Breast epithelium (tissue), 4 donors: ENCODE measurements around the gene WBP1. TPM values are rescaled to one million over a fixed set of nuclear protein-coding genes. Genes with fewer than 3 reads are reported as not detected.
"Not testable (repeated sequence)": the region's sequence is repeated elsewhere in the genome, so short reads cannot be mapped to it uniquely, and the experiment has no call there.

Experiments used
- DNase-seq, 2 donors: peaks; one replicate each; pipeline ENCODE4 v3.0.0-alpha.2; 2019; ENCODE audit warnings: low spot score in 2 of 2
- H3K27ac ChIP-seq, 2 donors: fragments of 200-600 bp; sonication (generic) in 1 of 2; one replicate each; pipeline ENCODE4 v1.5.1; 2016 to 2019; ENCODE audit warnings: mild to moderate bottlenecking in 1 of 2
- H3K27me3 ChIP-seq, 2 donors: fragments of 200-600 bp; sonication (generic) in 1 of 2; one replicate each; pipeline versions ENCODE4 v1.5.1 to v1.6.0; 2017 to 2019; ENCODE audit warnings: control low read depth in 1 of 2, mild to moderate bottlenecking in 1 of 2
- H3K36me3 ChIP-seq: fragments of 200-600 bp; one replicate; pipeline ENCODE4 v1.5.1; 2019
- H3K4me1 ChIP-seq, 2 donors: fragments of 200-600 bp; sonication (generic); one replicate each; pipeline ENCODE4 v1.5.1; 2016 to 2019; ENCODE audit warnings: control low read depth in 1 of 2
- H3K4me3 ChIP-seq, 3 donors: fragments of 200-600 bp; sonication (generic); 1 replicate in 2 of 3; 2 replicates in 1 of 3; pipeline ENCODE4 v1.5.1; 2016 to 2019; ENCODE audit warnings: mild to moderate bottlenecking in 3 of 3, moderate library complexity in 2 of 3
- H3K9me3 ChIP-seq, 2 donors: fragments of 200-600 bp; sonication (generic) in 1 of 2; one replicate each; pipeline ENCODE4 v1.5.1; 2016 to 2019; ENCODE audit warnings: control low read depth in 1 of 2
- POLR2A ChIP-seq: fragments of 450-650 bp; IDR thresholded peaks from one replicate; pipeline ENCODE4 v1.6.1; 2016; ENCODE audit warnings: antibody characterized with exemption, mild to moderate bottlenecking, moderate library complexity
- POLR2AphosphoS5 ChIP-seq, 3 donors: sonication (generic); formaldehyde crosslinking; IDR thresholded peaks; one replicate each; pipeline ENCODE4 v1.6.1; 2017; ENCODE audit warnings: antibody characterized with exemption in 3 of 3
- intact Hi-C: fragments of 100-400 bp; cut with DNase I; formaldehyde crosslinking; loops from one replicate; pipeline ENCODE4 v1.15.1; 2023; ENCODE audit warnings: low total_unique reads
- total RNA-seq, 3 donors: library from RNA; depleted of rRNA; stranded (reverse); fragments of >200 nt; gene quantifications; one replicate each; pipeline ENCODE4 v1.1.0, GENCODE V29; 2016
- TF ChIP-seq, protein P1 (sequence below), 3 donors: fragments of 450-650 bp; IDR thresholded peaks; one replicate each; pipeline ENCODE4 v1.5.1; 2016 to 2017; ENCODE audit warnings: antibody characterized with exemption in 3 of 3, mild to moderate bottlenecking in 3 of 3, moderate library complexity in 3 of 3

Gene WBP1
- total RNA-seq, 3 donors from 2014 or later: 58.0 to 70.0 (median 61.9) TPM

DNA sequence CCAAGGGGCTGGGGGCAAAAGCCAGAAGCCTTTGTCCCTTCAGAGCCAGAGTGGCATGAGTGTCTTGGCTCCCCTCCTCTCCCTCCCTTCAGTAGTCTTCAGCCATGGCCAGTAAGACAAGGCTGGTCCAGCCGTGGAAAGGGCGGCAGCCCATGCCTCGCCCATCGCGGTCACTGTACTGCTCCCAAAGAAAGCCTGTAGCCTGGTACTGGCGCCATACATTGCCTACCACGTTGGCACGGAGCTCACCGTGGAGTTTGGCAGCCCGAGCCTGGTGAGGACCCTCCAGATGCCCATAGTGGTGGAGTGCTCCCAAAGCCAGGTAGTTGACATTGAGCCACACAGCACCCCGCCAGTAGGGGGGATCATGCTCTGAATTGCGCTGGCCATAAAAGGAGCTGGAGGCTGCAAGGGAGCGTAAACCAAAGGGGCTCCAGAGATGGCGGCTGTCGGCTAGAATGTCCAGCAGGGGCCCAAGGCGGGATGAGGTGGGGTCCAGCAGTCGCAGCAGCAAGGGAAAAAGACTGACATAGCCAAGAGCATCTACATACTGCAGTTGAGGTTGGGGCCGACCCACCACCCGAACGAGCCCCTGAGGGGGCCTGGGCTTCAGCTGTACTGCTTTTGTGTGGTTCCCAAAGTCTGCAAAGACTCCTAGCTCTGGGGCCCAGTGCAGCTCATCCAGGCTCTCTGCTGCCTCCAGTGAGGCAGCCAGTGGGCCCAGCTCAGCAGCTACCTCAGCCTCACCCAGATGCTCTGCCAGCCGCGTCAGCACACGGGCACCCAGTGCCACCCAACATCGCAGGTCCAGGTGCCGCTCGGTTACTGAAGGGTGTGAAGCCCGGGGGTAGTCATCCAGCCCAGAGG, 3.2 kb downstream of the WBP1 start:
- no peaks in the 10 kb centered on the region for H3K36me3 ChIP-seq
- no peaks in the 10 kb centered on the region for H3K27me3 ChIP-seq
- peaks cover 12 to 13% of the 10 kb centered on the region in 2 donors for H3K4me1 ChIP-seq
- no peak overlapping the region for H3K27ac ChIP-seq
- DNase-seq: no peak
- no peaks in the 10 kb centered on the region for H3K9me3 ChIP-seq
- intact Hi-C loops: no loop called here
- TF ChIP-seq POLR2A: no peak
- TF ChIP-seq, protein P1, sequence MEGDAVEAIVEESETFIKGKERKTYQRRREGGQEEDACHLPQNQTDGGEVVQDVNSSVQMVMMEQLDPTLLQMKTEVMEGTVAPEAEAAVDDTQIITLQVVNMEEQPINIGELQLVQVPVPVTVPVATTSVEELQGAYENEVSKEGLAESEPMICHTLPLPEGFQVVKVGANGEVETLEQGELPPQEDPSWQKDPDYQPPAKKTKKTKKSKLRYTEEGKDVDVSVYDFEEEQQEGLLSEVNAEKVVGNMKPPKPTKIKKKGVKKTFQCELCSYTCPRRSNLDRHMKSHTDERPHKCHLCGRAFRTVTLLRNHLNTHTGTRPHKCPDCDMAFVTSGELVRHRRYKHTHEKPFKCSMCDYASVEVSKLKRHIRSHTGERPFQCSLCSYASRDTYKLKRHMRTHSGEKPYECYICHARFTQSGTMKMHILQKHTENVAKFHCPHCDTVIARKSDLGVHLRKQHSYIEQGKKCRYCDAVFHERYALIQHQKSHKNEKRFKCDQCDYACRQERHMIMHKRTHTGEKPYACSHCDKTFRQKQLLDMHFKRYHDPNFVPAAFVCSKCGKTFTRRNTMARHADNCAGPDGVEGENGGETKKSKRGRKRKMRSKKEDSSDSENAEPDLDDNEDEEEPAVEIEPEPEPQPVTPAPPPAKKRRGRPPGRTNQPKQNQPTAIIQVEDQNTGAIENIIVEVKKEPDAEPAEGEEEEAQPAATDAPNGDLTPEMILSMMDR (IDR thresholded peaks at IDR 0.05): no peak
- TF ChIP-seq POLR2AphosphoS5 (IDR thresholded peaks at IDR 0.05): no peak
- no peak overlapping the region for H3K4me3 ChIP-seq

DNA sequence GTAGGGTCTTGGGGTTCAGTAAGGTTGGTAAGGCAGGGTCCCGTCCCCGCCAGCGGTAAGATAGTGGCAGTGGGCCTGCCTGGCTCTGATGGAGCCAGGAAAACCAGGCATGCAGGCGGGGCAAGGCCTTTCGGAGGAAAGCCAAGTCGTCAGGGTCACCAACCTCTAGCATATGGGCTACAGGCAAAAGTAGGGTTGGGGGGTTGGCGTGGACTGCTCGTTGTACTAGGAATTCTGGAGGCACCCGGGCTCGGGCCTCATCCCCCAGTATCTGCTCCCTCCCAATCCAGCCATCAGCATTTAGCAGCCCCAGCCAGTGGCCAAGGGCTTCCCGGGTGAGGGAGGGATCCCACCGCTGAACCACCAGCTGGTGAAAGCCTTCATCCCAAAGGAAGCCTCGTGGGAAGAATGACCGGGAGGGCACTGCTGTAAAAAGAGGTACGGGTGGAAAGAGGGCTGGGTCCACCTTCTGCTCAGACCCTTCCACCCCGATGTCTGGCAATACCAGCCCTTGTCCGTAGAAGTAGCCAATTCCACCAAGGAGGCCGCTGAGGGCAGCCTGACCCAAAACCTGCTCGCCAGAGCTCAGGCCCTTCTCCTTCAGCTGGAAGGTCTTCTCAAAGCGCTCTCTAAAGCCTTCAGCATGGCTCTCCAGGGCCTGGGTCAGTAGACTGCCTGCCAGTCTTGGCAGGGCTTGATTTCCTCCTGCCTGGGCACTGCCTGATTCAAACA, 4.0 kb downstream of the WBP1 start:
- DNase-seq: no peak
- intact Hi-C loops: no loop called here
- H3K9me3 ChIP-seq: no peaks in the 10 kb centered on the region
- peaks cover 8 to 9% of the 10 kb centered on the region in 2 donors for H3K4me1 ChIP-seq
- no peak overlapping the region for H3K27ac ChIP-seq
- H3K4me3 ChIP-seq: no peak overlapping the region
- no peaks in the 10 kb centered on the region for H3K27me3 ChIP-seq
- H3K36me3 ChIP-seq: no peaks in the 10 kb centered on the region
- TF ChIP-seq, protein P1 (IDR thresholded peaks at IDR 0.05): no peak
- TF ChIP-seq POLR2A (no peak), POLR2AphosphoS5 (IDR thresholded peaks at IDR 0.05) (no peak)

DNA sequence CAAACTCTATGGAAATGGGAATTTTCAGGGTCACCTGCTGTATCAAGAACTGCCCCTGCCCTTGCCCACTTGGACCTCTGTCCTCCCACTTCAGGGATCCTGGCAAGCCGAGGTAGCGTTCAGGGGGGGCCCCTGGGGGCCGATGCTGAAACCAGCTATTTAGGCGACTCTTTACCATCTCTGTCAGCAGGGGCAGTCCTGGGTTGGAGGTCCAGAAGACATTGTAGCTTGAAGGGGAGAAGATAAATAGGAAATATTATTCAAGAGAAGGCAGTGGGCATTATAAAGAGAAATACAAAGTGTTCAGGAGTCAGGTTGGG, 4.5 kb downstream of the WBP1 start:
- DNase-seq: no peak
- Histone ChIP-seq H3K4me1 (peaks cover 8 to 9% of the 10 kb centered on the region in 2 donors), H3K4me3 (no peak overlapping the region), H3K27me3 (no peaks in the 10 kb centered on the region), H3K27ac (no peak overlapping the region), H3K9me3 (no peaks in the 10 kb centered on the region), H3K36me3 (no peaks in the 10 kb centered on the region)
- no peak for TF ChIP-seq POLR2A
- TF ChIP-seq, protein P1 (IDR thresholded peaks at IDR 0.05): no peak
- TF ChIP-seq POLR2AphosphoS5 (IDR thresholded peaks at IDR 0.05): no peak
- intact Hi-C loops: no loop called here

DNA sequence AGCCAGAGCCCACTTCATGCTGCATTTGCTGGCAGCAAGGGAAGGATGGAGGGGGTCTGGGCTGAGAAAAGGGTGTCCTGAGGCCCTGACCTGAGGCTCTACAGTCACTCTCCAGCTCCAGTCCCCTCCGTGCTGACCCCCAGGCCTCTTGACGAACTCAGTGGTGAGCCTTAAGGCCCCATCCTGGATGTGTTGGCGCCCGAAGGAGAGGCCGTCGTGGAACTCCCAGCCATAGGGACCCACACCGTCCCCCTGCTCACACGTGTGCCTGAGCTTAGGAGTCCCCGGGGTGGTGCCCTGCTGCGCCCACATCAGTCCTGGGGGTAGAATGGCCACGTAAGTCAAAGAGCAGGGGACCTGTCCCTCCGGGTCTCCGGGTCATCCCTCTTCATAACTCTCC, 6.2 kb downstream of the WBP1 start:
- Histone ChIP-seq H3K27me3 (no peaks in the 10 kb centered on the region), H3K36me3 (no peaks in the 10 kb centered on the region), H3K27ac (peak overlapping the region; percentile 77 to 85), H3K4me3 (peak overlapping the region; percentile 85 to 95 (median 88)), H3K4me1 (peaks cover 4 to 8% of the 10 kb centered on the region in 2 donors), H3K9me3 (no peaks in the 10 kb centered on the region)
- DNase-seq: no peak
- intact Hi-C loops: no loop called here
- TF ChIP-seq, protein P1 (IDR thresholded peaks at IDR 0.05): no peak
- TF ChIP-seq POLR2A: no peak
- TF ChIP-seq POLR2AphosphoS5 (IDR thresholded peaks at IDR 0.05): no peak

DNA sequence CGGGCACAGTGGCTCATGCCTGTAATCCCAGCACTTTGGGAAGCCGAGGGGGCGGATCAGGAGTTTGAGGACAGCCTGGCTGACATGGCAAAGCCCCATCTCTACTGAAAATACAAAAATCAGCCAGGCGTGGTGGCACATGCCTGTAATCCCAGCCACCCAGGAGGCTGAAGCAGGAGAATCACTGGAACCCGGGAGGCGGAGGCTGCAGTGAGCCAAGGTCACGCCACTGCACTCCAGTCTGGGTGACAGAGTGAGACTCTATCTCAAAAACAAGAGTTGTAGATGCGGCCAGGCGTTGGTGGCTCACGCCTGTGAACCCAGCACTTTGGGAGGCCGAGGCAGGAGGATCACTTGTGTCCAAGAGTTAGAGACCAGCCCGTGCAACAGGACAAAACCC, 12.5 kb downstream of the WBP1 start:
- DNase-seq, H3K27ac ChIP-seq, H3K4me3 ChIP-seq, intact Hi-C loops, H3K36me3 ChIP-seq, H3K27me3 ChIP-seq, H3K4me1 ChIP-seq, H3K9me3 ChIP-seq: not testable (repeated sequence)
